Activated CD8-positive, alpha-beta memory T cell treated with anti-CD3 and anti-CD28 coated beads, Interleukin-2, amount 10 ng/mL, durations not matched to agents 7 days and 5 days (primary cell): ENCODE data around the gene MRPL17. TPM values are rescaled to one million over a fixed set of nuclear protein-coding genes. Genes with fewer than 3 reads are reported as not detected.
"Not testable (repeated sequence)": the region's sequence is repeated elsewhere in the genome, so short reads cannot be mapped to it uniquely, and the experiment has no call there.

Experiments used
- ATAC-seq: fragments of 150-1000 bp; cut with Tn5 transposase; one replicate; pipeline ENCODE4 v1.10.0; 2021; ENCODE audit warnings: moderate library complexity
- CTCF ChIA-PET: fragments of 350-600 bp; sonication (Branson Sonifier 250); formaldehyde crosslinking; loops from one replicate; lab custom pipeline; 2021; ENCODE audit warnings: antibody characterized with exemption; lab: Charles Lee
- DNase-seq: peaks from one replicate; pipeline ENCODE4 v3.0.0-alpha.2; 2020
- H3K27ac Mint-ChIP-seq: one replicate; pipeline ENCODE4 v1.8.0; 2021; ENCODE audit warnings: mild to moderate bottlenecking, mixed read lengths
- H3K27me3 Mint-ChIP-seq: one replicate; pipeline ENCODE4 v1.8.0; 2021; ENCODE audit warnings: mixed read lengths
- H3K36me3 Mint-ChIP-seq: one replicate; pipeline ENCODE4 v1.8.0; 2021; ENCODE audit warnings: mild to moderate bottlenecking, mixed read lengths
- H3K4me1 Mint-ChIP-seq: one replicate; pipeline ENCODE4 v1.8.0; 2021; ENCODE audit warnings: mixed read lengths
- H3K4me3 Mint-ChIP-seq: one replicate; pipeline ENCODE4 v1.8.0; 2021; ENCODE audit warnings: mild to moderate bottlenecking, moderate library complexity, mixed read lengths
- H3K9me3 Mint-ChIP-seq: one replicate; pipeline ENCODE4 v1.8.0; 2022; ENCODE audit warnings: low read depth, mixed read lengths
- total RNA-seq, 2 experiments: library from RNA; stranded (reverse); gene quantifications; one replicate each; pipeline ENCODE4 v1.2.3, GENCODE V29; 2021

Gene MRPL17
- total RNA-seq = 10 to 100 TPM; 69.4 to 81.0 TPM

DNA sequence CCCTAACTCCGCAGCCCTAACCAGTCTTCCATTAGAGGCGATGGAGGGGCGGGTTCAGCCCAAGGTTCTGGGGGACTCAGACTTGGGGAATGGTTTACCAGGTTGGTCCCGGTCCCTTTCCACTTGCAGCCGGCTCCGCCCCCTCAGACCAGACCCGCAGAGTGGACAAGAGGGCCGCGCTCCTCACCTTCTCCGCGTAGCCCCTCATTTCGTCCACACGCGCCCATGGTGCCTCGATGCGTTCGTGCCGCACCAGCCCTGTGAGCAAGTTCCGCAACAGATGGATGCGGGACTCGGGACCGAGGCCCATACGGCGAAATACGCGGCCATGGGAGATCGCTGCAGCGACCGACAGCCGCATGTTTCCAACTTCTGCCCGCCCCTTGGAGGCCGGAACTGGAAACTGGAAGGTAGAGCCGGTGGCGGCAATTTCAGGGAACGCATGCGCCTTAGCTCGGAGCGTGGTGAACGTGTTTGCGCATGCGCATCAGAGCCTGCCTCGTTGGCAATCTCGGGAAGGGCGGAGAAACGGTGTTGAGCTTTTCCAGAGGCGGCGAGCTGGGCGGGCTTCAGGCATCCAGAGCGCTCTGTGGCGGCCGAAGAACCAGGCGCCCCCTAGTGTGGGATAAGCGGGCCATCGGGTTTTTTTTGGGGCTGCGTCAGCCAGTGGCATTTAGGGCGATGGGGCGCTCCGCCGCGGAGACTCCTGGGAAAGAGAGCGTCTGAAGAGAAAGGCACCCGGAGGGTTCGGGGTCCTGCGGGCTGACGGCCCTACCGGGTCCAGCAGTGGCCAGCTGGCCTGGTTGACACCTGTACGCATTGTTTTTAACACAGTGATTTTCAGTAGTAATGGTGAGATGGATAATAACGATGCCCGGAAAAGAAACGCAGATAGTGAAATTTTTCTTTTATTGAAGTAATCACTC lies at the start of gene MRPL17:
Gene MRPL17 (minus strand): TSS at position 405 of the 926 bp plus-strand sequence. CDS start 44 bp downstream, at position 361.
- no peaks in the 10 kb centered on the region for H3K27me3 Mint-ChIP-seq
- H3K27ac Mint-ChIP-seq = peak within 1 kb of the TSS; percentile 97
- peak within 1 kb of the TSS; percentile 97 for H3K4me3 Mint-ChIP-seq
- peaks cover 28% of the 10 kb centered on the region for H3K36me3 Mint-ChIP-seq
- CTCF ChIA-PET = interaction anchor here (0.8 to 2.8 kb wide), 41 partner anchors 11 to 310 kb away, joined by 3 to 41 read pairs (median 5); partner anchors contain the start of genes ARFIP2, ILK, RRP8 and TAF10
- H3K9me3 Mint-ChIP-seq = no peaks in the 10 kb centered on the region
- DNase-seq = peak; percentile 100
- H3K4me1 Mint-ChIP-seq = peaks cover 20% of the 10 kb centered on the region
- peak; percentile 97 for ATAC-seq

- Mint-ChIP-seq H3K27ac (no peak overlapping the region), H3K4me1 (peaks cover 26% of the 10 kb centered on the region), H3K4me3 (no peak overlapping the region), H3K36me3 (peaks cover 76% of the 10 kb centered on the region), H3K9me3 (peaks cover 13% of the 10 kb centered on the region), H3K27me3 (no peaks in the 10 kb centered on the region)
- CTCF ChIA-PET = interaction anchor here (0.8 to 2.1 kb wide), 7 partner anchors 9 to 83 kb away, joined by 3 to 13 read pairs (median 5); no protein-coding TSS in a partner anchor
- ATAC-seq = no peak
- DNase-seq = no peak
These were observed 45.0 kb upstream of the MRPL17 start for GRCh38 chr11:6727971-6728760.

GRCh38 chr11:6725386-6725896 lies 42.3 kb upstream of the MRPL17 start:
- H3K27ac Mint-ChIP-seq = no peak overlapping the region

DNA sequence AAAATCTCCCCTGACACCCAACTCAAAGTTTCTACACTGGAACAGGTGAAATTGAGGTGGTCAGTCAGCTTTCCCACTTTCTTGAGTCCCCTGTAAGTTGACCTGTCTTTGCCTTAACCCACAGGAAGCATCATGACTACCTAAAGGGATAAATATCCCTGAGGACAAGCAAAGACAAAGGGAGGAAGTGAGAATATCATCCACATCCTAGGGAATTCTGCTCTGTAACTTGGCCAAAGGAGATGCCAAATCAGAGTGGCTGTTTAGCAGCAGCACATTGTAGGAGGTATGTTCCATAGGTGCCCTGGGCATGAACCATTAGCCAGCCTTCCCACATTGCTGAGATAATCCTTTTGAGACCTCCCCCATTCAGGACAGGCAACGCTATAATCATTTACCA lies 40.9 kb upstream of the MRPL17 start:
- Mint-ChIP-seq H3K4me3 (no peak overlapping the region), H3K36me3 (peaks cover 94% of the 10 kb centered on the region), H3K27me3 (no peaks in the 10 kb centered on the region), H3K4me1 (peaks cover 36% of the 10 kb centered on the region), H3K27ac (no peak overlapping the region), H3K9me3 (peaks cover 23% of the 10 kb centered on the region)
- no peak for DNase-seq
- ATAC-seq = no peak
- CTCF ChIA-PET = interaction anchor here (2.0 kb wide), 1 partner anchor 31 kb away, joined by 5 read pairs; no protein-coding TSS in a partner anchor

More at GRCh38 chr11:6725386-6725896, 42.3 kb upstream of the MRPL17 start:
- DNase-seq (no peak), ATAC-seq (no peak)
- Mint-ChIP-seq H3K4me3 (no peak overlapping the region), H3K9me3 (peaks cover 19% of the 10 kb centered on the region), H3K36me3 (peaks cover 87% of the 10 kb centered on the region), H3K4me1 (peaks cover 36% of the 10 kb centered on the region), H3K27me3 (no peaks in the 10 kb centered on the region)
- CTCF ChIA-PET = no interaction called here

DNA sequence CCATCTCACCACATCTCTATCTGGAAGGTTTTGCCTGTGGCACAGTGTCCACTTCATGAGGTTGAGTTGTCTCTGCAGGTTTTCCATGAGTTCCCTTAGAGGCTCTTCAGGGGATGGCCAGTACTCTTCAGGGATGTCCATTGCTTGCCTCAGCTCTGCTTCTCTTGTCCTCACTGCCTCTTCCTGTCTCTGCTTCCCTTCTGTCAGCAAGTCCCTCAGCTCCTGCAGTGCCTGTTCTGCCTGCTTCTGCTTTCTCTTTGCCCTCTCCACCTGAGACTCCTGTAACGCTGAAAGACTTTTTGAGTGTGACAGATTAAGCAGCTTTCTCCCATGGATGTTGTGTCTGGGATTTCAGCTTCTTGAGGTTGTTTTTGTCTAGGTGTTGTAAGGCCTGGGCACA lies 38.2 kb upstream of the MRPL17 start:
- Mint-ChIP-seq H3K27ac (no peak overlapping the region), H3K4me1 (peaks cover 26% of the 10 kb centered on the region), H3K27me3 (no peaks in the 10 kb centered on the region), H3K9me3 (peaks cover 23% of the 10 kb centered on the region), H3K36me3 (peaks cover 94% of the 10 kb centered on the region), H3K4me3 (no peak overlapping the region)
- ATAC-seq (no peak), DNase-seq (no peak)
- CTCF ChIA-PET = interaction anchor here (0.7 to 2.2 kb wide), 5 partner anchors 15 to 91 kb away, joined by 3 to 8 read pairs (median 3); no protein-coding TSS in a partner anchor

DNA sequence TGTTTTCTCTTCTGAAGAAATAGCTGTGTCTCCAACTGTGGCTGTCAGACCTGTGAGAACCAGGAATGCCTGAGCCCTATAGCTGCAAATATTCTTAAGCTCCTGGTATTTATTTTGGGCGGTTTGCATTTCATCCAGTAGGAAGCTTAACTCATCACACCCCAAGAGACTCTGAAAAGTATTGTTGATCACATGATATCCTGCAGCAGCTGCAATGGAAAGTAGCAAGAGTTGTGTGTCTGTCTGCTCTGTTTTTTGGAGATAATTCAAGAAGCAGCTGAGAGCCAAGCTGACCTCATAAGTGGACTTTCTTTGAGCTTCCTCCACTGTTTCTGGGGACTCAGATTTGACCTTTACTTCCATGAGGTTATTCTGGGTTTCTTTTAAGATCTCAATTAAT lies 36.4 kb upstream of the MRPL17 start:
- Mint-ChIP-seq H3K4me1 (peaks cover 21% of the 10 kb centered on the region), H3K9me3 (peaks cover 20% of the 10 kb centered on the region), H3K27ac (no peak overlapping the region), H3K4me3 (no peak overlapping the region), H3K27me3 (no peaks in the 10 kb centered on the region), H3K36me3 (peaks cover 89% of the 10 kb centered on the region)
- no peak for ATAC-seq
- DNase-seq = no peak
- CTCF ChIA-PET = interaction anchor here (0.9 to 2.1 kb wide), 6 partner anchors 9 to 39 kb away, joined by 3 to 9 read pairs (median 4); no protein-coding TSS in a partner anchor

- H3K9me3 Mint-ChIP-seq = peaks cover 11% of the 10 kb centered on the region
- H3K36me3 Mint-ChIP-seq = peaks cover 72% of the 10 kb centered on the region
- no peak overlapping the region for H3K27ac Mint-ChIP-seq
- no peak for ATAC-seq
- CTCF ChIA-PET = no interaction called here
- no peak overlapping the region for H3K4me3 Mint-ChIP-seq
- peaks cover 13% of the 10 kb centered on the region for H3K4me1 Mint-ChIP-seq
- H3K27me3 Mint-ChIP-seq = no peaks in the 10 kb centered on the region
- no peak for DNase-seq
These were observed 34.3 kb upstream of the MRPL17 start for GRCh38 chr11:6717426-6717825.

DNA sequence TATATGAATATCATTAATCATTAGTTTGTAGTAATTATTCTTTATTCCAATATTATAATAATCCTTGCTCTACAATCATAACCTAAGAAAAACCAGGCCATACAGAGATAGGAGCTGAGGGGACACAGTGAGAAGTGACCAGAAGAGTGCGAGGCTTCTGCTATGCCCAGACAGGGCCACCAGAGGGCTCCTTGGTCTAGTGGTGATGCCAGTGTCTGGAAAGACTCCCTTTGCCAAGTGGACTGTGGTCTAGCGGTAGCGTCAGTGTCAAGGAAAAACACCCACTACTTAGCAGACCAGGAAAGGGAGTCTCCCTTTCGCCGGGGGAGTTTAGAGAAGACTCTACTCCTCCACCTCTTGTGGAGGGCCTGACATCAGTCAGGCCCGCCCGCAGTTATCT lies 28.4 kb upstream of the MRPL17 start:
- not testable (repeated sequence) for H3K4me1 Mint-ChIP-seq, H3K27me3 Mint-ChIP-seq, ATAC-seq, H3K9me3 Mint-ChIP-seq, H3K27ac Mint-ChIP-seq, H3K4me3 Mint-ChIP-seq
- peaks cover 23% of the 10 kb centered on the region for H3K36me3 Mint-ChIP-seq
- CTCF ChIA-PET = interaction anchor here (0.9 to 2.0 kb wide), 3 partner anchors 35 to 46 kb away, joined by 6 to 7 read pairs (median 6); no protein-coding TSS in a partner anchor
- DNase-seq = peak; percentile 56

DNA sequence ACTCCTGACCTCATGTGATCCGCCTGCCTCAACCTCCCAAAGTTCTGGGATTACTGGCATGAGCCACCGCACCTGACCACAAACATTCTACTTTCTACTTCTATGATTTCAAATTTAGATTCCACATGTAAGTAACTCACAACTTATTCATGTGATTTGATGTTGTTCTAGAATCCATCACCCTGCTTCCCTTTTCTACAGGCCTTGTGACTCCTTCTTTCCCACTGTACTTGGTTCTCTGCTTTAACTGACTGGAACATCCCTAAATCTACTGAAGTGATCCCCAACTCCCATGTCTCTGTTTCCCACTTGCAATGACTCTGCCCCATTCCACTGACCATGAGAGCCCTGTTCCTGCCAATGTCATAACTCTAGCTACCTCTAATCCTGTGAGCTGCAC lies 25.7 kb upstream of the MRPL17 start:
- Mint-ChIP-seq H3K4me1 (peaks cover 2% of the 10 kb centered on the region), H3K4me3 (no peak overlapping the region), H3K9me3 (no peaks in the 10 kb centered on the region), H3K27me3 (no peaks in the 10 kb centered on the region), H3K36me3 (peaks cover 10% of the 10 kb centered on the region), H3K27ac (no peak overlapping the region)
- CTCF ChIA-PET = interaction anchor here (1.7 kb wide), 1 partner anchor 48 kb away, joined by 3 read pairs; no protein-coding TSS in a partner anchor
- DNase-seq (no peak), ATAC-seq (no peak)

GRCh38 chr11:6705905-6706535 lies 22.9 kb upstream of the MRPL17 start:
- no peak overlapping the region for H3K4me3 Mint-ChIP-seq
- peaks cover 2% of the 10 kb centered on the region for H3K4me1 Mint-ChIP-seq
- H3K27ac Mint-ChIP-seq = peak overlapping the region; percentile 29
- CTCF ChIA-PET = interaction anchor here (0.6 to 5.9 kb wide), 30 partner anchors 10 to 472 kb away, joined by 3 to 27 read pairs (median 4); partner anchors contain the start of genes FHIP1B, ILK and MRPL17
- H3K36me3 Mint-ChIP-seq = peaks cover 9% of the 10 kb centered on the region
- H3K27me3 Mint-ChIP-seq = no peaks in the 10 kb centered on the region
- H3K9me3 Mint-ChIP-seq = no peaks in the 10 kb centered on the region
- DNase-seq (peak; percentile 51), ATAC-seq (peak; percentile 51)

- H3K36me3 Mint-ChIP-seq = peaks cover 9% of the 10 kb centered on the region
- CTCF ChIA-PET = interaction anchor here (0.5 to 5.9 kb wide), 4 partner anchors 20 to 172 kb away, joined by 3 to 23 read pairs (median 6); partner anchors contain the start of gene MRPL17
- DNase-seq (no peak), ATAC-seq (peak; percentile 36)
- H3K4me1 Mint-ChIP-seq = peaks cover 2% of the 10 kb centered on the region
- H3K9me3 Mint-ChIP-seq = no peaks in the 10 kb centered on the region
- H3K4me3 Mint-ChIP-seq = no peak overlapping the region
- peak overlapping the region; percentile 18 for H3K27ac Mint-ChIP-seq
- H3K27me3 Mint-ChIP-seq = no peaks in the 10 kb centered on the region
These were observed 20.3 kb upstream of the MRPL17 start for GRCh38 chr11:6703247-6704063.
